Pulmonary artery endothelial cell (primary cell): ENCODE data around the gene TVP23C. TPM values are rescaled to one million over a fixed set of nuclear protein-coding genes. Genes with fewer than 3 reads are reported as not detected.

Experiments
- DNase-seq: peaks from one replicate; pipeline ENCODE4 v3.0.0-alpha.2; 2011; ENCODE audit warnings: low read depth, low spot score
- total RNA-seq: library from RNA; depleted of rRNA; stranded (reverse); fragments of >200 nt; gene quantifications from 2 replicates; pipeline ENCODE4 v1.2.3, GENCODE V29; 2014

The TVP23C gene
- total RNA-seq, 1 donor from 2014 or later = 17.7 TPM

GRCh38 chr17:15496735-15497670 lies 66.3 kb downstream of the TVP23C start:
- DNase-seq = no peak

- no peak for DNase-seq
Measured at GRCh38 chr17:15494821-15495220, 68.5 kb downstream of the TVP23C start.

- no peak for DNase-seq
Measured at GRCh38 chr17:15493693-15494035, 69.6 kb downstream of the TVP23C start.

- no peak for DNase-seq
Measured at GRCh38 chr17:15492791-15493692, 70.2 kb downstream of the TVP23C start.

- DNase-seq = no peak
Measured at GRCh38 chr17:15492186-15492585, 71.1 kb downstream of the TVP23C start.

- DNase-seq = peak; percentile 90
Measured at GRCh38 chr17:15490634-15491261, 72.5 kb downstream of the TVP23C start.

- DNase-seq = no peak
Measured at GRCh38 chr17:15488557-15488956, 74.7 kb downstream of the TVP23C start.

GRCh38 chr17:15485045-15485444 lies 78.2 kb downstream of the TVP23C start:
- no peak for DNase-seq

- no peak for DNase-seq
Measured at GRCh38 chr17:15483431-15483830, 79.9 kb downstream of the TVP23C start.

GRCh38 chr17:15482476-15482875 lies 80.8 kb downstream of the TVP23C start:
- DNase-seq = no peak

- no peak for DNase-seq
Measured at GRCh38 chr17:15481481-15481880, 81.8 kb downstream of the TVP23C start.

GRCh38 chr17:15480204-15480603 lies 83.1 kb downstream of the TVP23C start:
- DNase-seq = no peak

- DNase-seq = peak; percentile 35
Measured at GRCh38 chr17:15479703-15480102, 83.6 kb downstream of the TVP23C start.

GRCh38 chr17:15478845-15479244 lies 84.4 kb downstream of the TVP23C start:
- DNase-seq = no peak

GRCh38 chr17:15475631-15476354 lies 87.5 kb downstream of the TVP23C start:
- DNase-seq = no peak

GRCh38 chr17:15472891-15473290 lies 90.4 kb downstream of the TVP23C start:
- DNase-seq = no peak

GRCh38 chr17:15470536-15470935 lies 92.7 kb downstream of the TVP23C start:
- no peak for DNase-seq

- peak; percentile 37 for DNase-seq
Measured at GRCh38 chr17:15469260-15469659, 94.0 kb downstream of the TVP23C start.

- DNase-seq = no peak
Measured at GRCh38 chr17:15468126-15468525, 95.2 kb downstream of the TVP23C start.

- DNase-seq = no peak
Measured at GRCh38 chr17:15467592-15467991, 95.7 kb downstream of the TVP23C start, which contains the start of gene CDRT4. TSS of gene CDRT4 (minus strand) at chr17:15467621. CDS start at chr17:15440238, 27,383 bp downstream.

- no peak for DNase-seq
Measured at GRCh38 chr17:15466131-15466530, 97.2 kb downstream of the TVP23C start.
